Activated naive CD4-positive, alpha-beta T cell treated with anti-CD3 and anti-CD28 coated beads, Interleukin-2, amount 50 U/mL, for 24 hours (primary cell): ENCODE measurements around the gene CDSN.

Experiments
- H3K27ac Mint-ChIP-seq: one replicate; pipeline ENCODE4 v1.8.0; 2021; ENCODE audit warnings: mild to moderate bottlenecking, mixed read lengths
- H3K27me3 Mint-ChIP-seq: one replicate; pipeline ENCODE4 v1.8.0; 2021; ENCODE audit warnings: mixed read lengths
- H3K36me3 Mint-ChIP-seq: one replicate; pipeline ENCODE4 v1.8.0; 2021; ENCODE audit warnings: mixed read lengths
- H3K4me1 Mint-ChIP-seq: one replicate; pipeline ENCODE4 v1.8.0; 2021; ENCODE audit warnings: mixed read lengths
- H3K4me3 Mint-ChIP-seq: one replicate; pipeline ENCODE4 v1.8.0; 2021; ENCODE audit warnings: mild to moderate bottlenecking, mixed read lengths
- H3K9me3 Mint-ChIP-seq: one replicate; pipeline ENCODE4 v1.8.0; 2021; ENCODE audit warnings: mixed read lengths

The CDSN gene

DNA sequence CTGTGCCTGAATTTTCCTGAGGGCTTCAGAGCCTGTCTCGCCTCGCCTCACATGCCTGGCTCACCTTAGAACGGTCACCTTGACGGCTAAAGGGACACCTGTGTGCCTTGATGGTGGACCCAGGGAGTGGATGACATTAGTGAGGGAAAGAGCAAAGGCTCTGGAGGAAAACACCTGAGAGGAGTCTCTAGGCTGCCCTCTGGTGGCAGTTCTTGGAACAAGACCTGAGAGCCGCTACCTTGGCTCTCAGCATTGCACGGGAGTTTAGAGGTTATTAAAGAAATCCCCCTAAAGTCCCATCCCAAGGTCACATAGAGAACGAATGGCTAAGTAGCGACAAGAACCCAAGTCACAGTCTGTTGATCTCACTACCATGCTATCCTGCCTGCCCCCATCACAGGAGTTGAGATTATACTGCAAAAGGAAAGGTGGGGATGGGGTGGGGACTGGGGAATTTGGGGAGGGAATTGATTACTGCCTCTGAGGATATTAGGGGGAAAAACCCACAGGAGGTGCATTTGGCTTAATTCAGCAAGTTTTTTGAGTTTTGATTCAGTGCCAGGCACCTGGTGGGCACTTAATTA lies 7.9 kb upstream of the CDSN start:
- Mint-ChIP-seq H3K27ac (no peak overlapping the region), H3K27me3 (no peaks in the 10 kb centered on the region), H3K4me1 (peaks cover 6% of the 10 kb centered on the region), H3K9me3 (no peaks in the 10 kb centered on the region), H3K36me3 (no peaks in the 10 kb centered on the region), H3K4me3 (no peak overlapping the region)

DNA sequence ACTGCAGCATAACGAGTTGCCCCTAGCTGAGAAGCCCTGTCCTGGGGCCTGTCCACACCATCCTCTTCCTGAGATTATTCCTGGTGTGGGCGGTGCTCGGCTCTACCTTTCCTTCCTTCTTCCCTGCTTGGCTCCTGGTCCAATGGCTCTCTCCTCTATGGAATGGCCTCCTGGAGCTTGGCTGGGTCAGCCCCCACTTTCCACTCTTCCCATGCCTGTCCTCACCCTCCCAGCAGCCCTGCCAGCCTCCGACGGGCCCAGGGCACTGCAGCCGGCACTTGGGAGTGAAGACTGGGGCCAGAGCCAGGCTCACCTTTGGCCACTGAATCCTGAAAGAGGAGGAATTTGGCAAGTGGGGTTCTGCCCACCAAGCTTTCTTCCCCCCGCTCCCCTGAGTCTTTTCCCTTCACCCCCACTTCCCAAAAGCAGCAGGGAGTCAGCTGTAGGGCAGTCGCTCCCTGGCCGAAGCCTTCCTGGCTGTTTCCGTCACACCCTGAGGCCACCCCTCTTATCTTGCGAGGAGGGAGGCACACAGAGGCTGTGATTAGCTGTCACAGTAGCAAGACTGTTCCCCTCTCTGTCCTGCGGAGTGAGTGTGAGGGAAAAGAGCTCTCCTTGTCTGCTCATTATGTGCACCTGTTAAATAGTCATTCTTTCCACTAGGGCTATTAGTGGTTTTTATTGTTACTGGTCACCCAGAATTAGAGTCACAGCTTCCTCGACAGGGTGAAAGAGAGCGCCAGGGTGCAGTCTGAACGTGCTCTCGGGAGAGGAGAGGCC lies 6.3 kb upstream of the CDSN start:
- Mint-ChIP-seq H3K27ac (no peak overlapping the region), H3K27me3 (no peaks in the 10 kb centered on the region), H3K4me1 (peaks cover 6% of the 10 kb centered on the region), H3K36me3 (no peaks in the 10 kb centered on the region), H3K4me3 (no peak overlapping the region), H3K9me3 (no peaks in the 10 kb centered on the region)

DNA sequence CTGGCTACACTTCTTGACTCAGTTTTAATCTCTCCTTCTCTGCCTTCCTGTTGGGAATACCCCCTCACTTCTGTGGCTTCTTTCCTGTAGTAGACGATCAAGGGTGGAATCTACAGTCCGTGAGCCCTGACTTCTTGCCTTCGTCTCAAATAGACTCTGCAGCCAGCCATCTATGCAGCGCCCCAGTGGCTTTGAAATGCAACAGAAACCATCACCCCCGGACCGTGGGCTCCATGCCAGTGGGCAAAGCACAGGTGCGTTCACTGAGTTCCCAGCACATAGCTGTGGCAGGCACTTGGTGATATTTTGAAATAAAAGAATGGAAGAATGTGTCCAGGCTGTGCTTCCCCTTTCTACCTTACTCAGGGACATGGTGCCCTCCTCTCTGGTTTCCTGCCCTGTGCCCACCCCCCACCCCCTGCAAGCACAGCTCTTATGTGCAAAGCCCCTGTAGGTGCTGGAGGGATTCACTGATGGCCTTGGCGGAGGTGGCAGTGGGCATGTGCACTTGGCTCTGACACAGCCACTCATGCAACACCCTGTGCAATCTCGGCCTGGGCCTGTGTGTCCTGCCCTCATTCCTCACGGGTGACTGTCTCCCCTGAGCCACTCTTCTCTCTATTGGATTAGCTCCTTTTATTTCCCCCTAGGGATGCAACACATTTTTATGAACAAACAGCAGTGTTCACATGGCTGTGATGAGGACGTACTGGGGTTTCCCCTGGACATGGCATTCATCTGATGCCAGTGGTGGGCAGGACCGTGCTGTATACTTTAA lies 5.5 kb upstream of the CDSN start:
- Mint-ChIP-seq H3K27ac (no peak overlapping the region), H3K36me3 (no peaks in the 10 kb centered on the region), H3K4me3 (no peak overlapping the region), H3K9me3 (no peaks in the 10 kb centered on the region), H3K27me3 (no peaks in the 10 kb centered on the region), H3K4me1 (peaks cover 6% of the 10 kb centered on the region)

DNA sequence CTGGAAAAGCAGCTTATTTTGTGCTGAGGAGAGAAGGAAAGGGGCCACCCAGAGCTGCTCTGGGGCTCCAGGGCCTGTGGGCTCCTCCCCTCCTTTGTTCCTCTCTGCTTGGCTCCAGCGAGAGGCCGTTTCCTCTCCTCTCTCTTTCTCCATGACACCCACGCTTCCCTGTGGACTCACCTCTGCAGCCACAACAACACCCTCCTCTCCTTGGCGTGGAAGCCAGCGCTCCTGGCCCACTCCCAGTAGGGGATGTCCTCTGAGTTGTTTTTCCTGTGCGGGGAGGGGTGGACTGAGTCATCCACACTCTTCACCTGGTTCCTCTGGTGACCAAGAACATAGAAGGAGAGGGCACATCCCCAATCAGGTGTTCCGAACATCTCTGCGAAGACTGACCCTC lies 4.9 kb upstream of the CDSN start:
- Mint-ChIP-seq H3K27ac (no peak overlapping the region), H3K36me3 (no peaks in the 10 kb centered on the region), H3K4me3 (no peak overlapping the region), H3K9me3 (no peaks in the 10 kb centered on the region), H3K4me1 (peaks cover 6% of the 10 kb centered on the region), H3K27me3 (no peaks in the 10 kb centered on the region)

DNA sequence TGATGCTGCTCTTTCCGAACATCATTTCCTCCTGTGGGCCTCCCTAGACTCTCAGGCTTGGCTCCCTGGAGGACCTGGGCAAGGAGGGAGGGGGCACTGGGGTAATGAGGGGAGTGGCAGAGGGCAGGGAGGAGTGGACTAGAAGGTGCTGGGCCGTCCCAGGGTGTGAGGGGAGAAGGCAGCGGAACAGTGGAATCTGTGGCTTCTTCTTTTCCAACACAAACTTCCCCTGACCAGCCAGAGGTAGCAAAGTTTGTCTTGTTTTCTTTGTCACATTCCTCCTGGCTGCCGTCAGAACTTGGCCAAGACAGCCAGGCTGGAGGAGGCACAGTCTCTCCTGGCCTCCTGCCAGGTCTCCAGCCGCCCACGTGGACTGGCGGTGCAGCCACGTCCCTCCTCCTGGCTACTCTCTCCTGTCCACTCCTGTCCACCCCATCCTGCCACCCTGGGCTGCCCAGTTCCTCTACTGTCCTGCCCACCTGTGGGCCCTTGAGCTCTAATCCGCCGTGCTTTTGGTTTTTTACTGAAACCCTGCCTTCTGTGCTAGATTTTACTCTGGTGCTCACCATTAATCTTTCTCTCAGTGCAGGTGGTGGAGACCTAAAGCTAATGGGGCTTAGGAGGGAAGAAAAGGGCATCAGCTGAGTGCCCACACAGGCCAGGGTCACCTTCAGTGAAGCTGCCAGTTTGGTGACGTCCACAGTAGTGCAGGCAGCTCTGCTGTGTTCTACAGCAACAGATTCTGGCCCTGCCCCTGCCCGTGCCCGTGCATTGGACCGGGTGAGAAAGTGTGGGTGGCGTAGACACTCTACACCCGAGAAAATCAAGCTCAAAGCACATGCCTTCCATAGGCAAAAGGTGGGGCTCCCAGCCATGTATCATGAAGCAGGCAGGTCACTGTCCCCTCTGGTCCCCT lies 2.8 kb upstream of the CDSN start:
- H3K4me1 Mint-ChIP-seq: peaks cover 3% of the 10 kb centered on the region
- no peaks in the 10 kb centered on the region for H3K9me3 Mint-ChIP-seq
- no peak overlapping the region for H3K27ac Mint-ChIP-seq
- H3K4me3 Mint-ChIP-seq: no peak overlapping the region
- H3K36me3 Mint-ChIP-seq: no peaks in the 10 kb centered on the region
- H3K27me3 Mint-ChIP-seq: no peaks in the 10 kb centered on the region

DNA sequence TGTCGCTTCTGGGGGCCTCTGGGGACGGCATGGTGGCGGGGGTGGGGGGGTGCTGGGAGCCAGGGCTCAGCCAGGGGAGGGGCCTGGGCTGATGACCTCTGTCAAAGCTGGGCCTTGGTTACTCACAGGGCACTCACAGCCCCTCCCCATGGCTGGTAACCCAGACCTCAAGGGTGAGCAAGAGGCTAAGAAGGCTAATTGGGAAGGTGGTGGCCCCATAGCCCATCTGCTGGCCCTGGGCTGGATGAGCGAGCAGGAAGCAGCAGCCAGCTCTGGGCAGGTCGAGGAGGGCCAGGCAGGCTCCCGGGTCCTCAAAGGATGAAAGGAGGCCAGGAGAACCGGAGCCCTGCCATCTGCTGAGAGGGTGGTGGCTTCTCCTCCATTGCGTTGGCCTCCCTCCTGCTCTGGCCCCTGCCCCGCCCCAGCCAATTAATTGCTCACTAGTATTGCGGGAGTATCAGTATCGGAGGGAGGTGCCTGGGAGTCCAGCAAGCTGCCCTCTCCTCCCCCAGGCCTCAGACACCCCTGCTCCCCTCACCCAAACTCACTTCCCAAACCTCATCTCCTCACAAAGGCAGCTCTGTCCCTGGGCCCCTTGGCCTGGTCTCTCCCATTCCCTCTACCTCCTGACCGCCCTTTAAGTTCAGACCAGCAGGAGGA lies 1.0 kb upstream of the CDSN start:
- Mint-ChIP-seq H3K27me3 (no peaks in the 10 kb centered on the region), H3K9me3 (no peaks in the 10 kb centered on the region), H3K36me3 (no peaks in the 10 kb centered on the region), H3K4me3 (no peak overlapping the region), H3K4me1 (no peaks in the 10 kb centered on the region), H3K27ac (no peak overlapping the region)

DNA sequence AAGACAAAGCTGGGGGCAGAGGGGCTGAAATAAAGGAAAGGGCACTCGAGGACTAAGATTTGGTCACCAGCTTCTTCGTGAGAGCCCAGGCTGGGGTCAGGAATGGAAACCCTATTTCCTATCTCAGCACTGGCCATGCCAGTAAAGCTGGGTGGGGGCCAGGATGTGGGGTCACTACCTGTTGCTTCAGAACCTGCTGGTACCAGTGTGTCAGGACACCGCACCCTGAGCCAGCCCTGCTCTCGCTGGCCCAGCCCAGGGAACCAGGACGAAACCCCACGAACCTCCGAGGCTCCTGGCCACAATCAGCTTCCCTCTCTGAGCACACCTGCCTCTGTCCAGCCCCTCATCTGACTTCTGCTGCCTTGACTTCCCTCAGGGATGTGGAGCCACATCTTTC lies 2.1 kb downstream of the CDSN start:
- Mint-ChIP-seq H3K4me3 (no peak overlapping the region), H3K27me3 (no peaks in the 10 kb centered on the region), H3K36me3 (no peaks in the 10 kb centered on the region), H3K9me3 (no peaks in the 10 kb centered on the region), H3K27ac (no peak overlapping the region), H3K4me1 (no peaks in the 10 kb centered on the region)

DNA sequence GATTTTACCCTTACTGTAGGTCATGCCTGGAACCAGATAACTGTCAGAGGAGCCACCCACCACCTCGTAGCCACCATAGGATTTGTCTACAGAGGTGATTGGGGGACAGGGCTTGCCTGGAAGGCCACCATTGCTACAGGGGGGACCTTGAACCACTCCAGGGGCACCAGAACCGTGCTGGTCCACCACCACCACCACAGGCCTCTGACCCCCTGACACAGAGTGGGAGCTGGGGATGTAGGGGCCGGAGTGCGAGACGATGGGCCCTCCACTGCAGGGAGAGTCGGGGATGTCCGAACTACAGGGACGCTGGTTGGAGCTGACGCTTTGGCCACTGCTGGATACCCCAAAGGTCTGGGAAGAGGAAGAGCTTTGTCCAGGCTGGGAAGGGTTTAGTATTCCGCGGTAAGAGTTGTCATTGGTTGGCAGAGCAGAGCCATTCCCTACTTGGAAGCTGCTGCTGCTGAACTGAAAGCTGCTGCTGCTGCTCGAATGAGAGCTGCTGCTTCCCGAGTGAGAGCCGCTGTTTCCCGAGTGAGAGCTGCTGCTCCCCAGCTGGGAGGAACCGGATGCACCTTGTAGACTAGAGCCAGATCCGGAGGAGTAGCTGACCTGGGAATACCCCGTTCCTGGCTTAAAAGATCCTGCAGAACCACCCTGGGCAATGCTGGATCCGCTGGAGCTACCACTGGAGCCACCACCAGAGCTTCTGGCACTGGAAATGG lies 3.4 kb downstream of the CDSN start:
- no peaks in the 10 kb centered on the region for H3K4me1 Mint-ChIP-seq
- H3K4me3 Mint-ChIP-seq: no peak overlapping the region
- H3K36me3 Mint-ChIP-seq: no peaks in the 10 kb centered on the region
- H3K27ac Mint-ChIP-seq: no peak overlapping the region
- H3K27me3 Mint-ChIP-seq: no peaks in the 10 kb centered on the region
- H3K9me3 Mint-ChIP-seq: no peaks in the 10 kb centered on the region

DNA sequence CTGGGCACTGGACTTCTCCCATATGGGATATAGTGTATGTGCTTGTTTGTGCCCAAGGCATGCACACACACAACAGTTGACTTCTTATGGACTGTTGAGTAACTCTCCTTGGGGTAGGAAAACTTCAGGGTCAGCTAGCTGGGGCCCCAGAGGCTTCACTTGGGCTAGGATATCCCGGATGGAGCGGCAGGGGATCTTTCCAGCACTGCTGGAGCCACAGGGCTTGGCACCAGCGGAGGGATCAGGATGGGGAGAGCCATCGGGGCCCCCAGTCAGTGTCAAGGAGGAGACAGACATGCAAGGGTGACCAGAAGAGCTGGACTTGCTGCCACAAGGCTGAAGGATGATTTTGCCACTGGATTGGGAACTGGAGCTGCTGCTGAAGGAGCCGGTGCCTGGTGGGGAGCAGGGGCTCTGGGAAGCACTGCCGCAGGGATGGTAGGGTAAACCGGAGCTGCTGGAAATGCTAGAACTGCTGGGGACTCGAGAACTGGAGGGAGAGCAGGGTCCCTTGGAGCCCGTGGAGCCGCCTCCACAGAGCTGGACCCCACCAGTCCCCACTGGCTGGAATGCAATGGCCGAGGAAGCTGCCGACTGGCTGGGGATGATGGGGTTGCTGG lies 4.2 kb downstream of the CDSN start:
- Mint-ChIP-seq H3K4me3 (no peak overlapping the region), H3K9me3 (no peaks in the 10 kb centered on the region), H3K27ac (no peak overlapping the region), H3K4me1 (no peaks in the 10 kb centered on the region), H3K27me3 (no peaks in the 10 kb centered on the region), H3K36me3 (no peaks in the 10 kb centered on the region)

DNA sequence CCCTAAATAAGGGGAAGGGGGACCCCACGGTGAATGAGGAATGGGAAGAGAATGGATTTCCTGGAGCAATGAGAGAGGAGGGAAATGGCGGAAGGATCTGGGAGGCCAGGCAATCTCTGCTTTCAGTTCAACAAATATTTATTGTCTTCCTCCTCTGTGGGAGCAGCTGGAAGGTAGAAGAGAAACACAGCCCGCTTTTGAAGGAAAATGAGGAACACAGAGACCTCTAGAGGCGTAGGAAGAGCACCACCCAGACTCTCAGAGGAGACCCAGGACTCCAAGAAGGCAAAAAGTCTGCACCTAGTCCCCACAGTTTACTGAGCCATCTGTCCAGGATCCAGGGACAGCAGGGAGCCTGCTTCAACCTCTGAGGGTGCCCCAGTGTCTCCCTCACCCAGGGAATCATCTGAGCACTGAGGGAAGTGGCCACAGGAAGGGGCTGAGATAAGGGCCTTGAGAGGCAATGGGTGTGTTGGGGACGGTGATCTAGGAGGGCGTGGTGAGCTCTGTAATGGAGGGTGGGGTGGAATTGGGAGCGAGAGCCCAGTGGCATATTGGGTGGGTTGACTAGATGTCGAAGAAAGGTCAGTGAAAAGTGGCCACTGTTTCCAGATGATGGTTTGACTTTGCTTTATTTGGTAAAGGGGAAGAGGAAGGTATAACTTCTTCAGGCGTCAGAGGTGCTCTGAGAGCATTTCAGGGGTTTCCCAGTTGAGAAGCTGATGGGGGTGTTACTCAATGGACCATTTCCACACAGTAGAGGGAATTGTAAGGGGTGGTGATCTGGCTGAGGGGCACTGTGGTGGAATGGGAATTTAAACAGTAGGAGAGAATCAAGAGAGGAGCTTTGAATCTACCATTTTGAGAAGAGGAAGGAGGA lies 5.0 kb downstream of the CDSN start:
- H3K36me3 Mint-ChIP-seq: no peaks in the 10 kb centered on the region
- H3K27ac Mint-ChIP-seq: no peak overlapping the region
- H3K4me1 Mint-ChIP-seq: no peaks in the 10 kb centered on the region
- H3K4me3 Mint-ChIP-seq: no peak overlapping the region
- H3K9me3 Mint-ChIP-seq: no peaks in the 10 kb centered on the region
- no peaks in the 10 kb centered on the region for H3K27me3 Mint-ChIP-seq

DNA sequence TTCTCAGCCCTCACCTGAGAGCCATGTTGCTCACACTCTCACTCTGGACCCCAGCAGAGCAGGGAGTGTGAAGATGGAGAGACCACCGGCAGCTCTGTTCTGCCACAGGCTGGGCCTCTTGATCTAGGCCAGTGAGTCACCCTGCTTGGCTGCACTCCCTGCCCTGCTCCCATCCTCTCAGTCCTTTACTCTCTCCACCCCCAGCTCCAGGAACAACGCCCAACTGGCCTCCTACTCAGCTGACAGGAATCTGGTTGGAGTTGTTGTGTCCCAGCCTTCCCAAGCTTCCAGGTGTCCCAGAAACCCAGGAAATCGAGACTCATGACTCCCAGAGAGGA lies 5.7 kb downstream of the CDSN start, which contains the start of gene PSORS1C1:
PSORS1C1 (plus strand) TSS at position 260 of the 338 bp plus-strand sequence. CDS start 14,833 bp downstream, outside the sequence.
- Mint-ChIP-seq H3K27ac (no peak within 1 kb of the TSS), H3K4me1 (no peaks in the 10 kb centered on the region), H3K9me3 (no peaks in the 10 kb centered on the region), H3K4me3 (no peak within 1 kb of the TSS), H3K36me3 (no peaks in the 10 kb centered on the region), H3K27me3 (no peaks in the 10 kb centered on the region)

DNA sequence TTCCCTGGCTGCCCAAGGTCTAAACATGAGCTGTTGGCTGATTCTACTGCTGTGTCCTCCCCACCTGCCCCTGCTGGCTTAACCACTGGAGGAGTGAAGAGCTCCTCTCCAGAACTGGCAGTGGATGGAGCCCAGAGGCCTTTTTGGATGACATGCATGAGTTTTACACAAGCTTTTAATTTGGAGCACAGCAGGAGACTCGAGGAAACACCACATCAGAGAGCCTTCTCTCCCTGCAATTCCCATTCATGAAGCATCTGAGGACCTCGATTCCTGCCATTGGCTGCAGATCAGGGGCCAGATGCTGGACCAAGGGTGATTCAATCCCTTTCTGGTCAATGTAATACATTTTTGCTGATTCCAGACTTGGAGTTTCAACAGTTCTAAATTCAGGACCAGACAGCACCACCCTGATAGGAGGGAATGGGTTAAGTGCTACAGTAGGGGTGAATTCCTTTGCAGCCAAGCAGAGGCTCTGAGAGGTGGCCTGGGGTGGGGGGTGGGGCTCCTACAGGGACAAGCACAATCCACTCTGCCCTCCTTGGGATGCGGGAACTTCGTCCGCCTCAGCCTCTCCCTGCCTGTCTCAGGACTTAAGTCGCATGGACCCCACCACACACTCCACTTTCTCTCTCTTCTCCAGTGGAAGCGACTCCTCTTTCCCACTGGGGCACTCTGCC lies 6.2 kb downstream of the CDSN start:
- no peaks in the 10 kb centered on the region for H3K9me3 Mint-ChIP-seq
- no peaks in the 10 kb centered on the region for H3K36me3 Mint-ChIP-seq
- no peak overlapping the region for H3K4me3 Mint-ChIP-seq
- no peaks in the 10 kb centered on the region for H3K27me3 Mint-ChIP-seq
- no peak overlapping the region for H3K27ac Mint-ChIP-seq
- H3K4me1 Mint-ChIP-seq: no peaks in the 10 kb centered on the region

DNA sequence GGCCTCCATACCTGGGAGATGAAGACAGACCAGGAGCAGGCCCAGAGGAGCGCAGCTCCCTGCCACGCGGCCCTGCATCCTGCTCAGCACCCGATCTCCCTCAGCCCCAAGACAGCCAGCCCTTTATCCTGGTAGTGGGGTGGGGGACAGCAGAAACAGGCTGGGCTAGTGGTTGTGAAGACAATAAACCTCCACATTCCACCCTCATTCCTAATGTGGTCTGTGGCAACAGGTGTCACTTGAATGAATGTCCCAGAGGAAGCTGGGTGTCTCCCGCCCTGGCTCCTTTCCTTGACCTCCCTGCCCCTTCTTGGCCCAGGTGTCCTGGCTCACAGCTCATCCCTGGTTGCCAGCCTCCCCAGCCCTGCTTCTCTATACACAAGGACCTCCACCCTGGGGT lies 7.8 kb downstream of the CDSN start, which contains the start of gene C6orf15:
C6orf15 (minus strand) TSS at position 98 of the 400 bp plus-strand sequence; CDS start at position 78, 20 bp downstream.
- Mint-ChIP-seq H3K27me3 (no peaks in the 10 kb centered on the region), H3K4me1 (no peaks in the 10 kb centered on the region), H3K4me3 (no peak within 1 kb of the TSS), H3K9me3 (no peaks in the 10 kb centered on the region), H3K36me3 (no peaks in the 10 kb centered on the region), H3K27ac (no peak within 1 kb of the TSS)
